ENCODE measurements around the gene C5orf63. TPM values are rescaled to one million over a fixed set of nuclear protein-coding genes. Genes with fewer than 3 reads are reported as not detected.
A peak's percentile ranks its signal among the peaks of the same experiment; 100 is the strongest.
"Not testable (repeated sequence)": the region's sequence is repeated elsewhere in the genome, so short reads cannot be mapped to it uniquely, and the experiment has no call there.

Gene C5orf63
- total RNA-seq, 1 experiment from 2014 or later, result 8.1 TPM

- DNase-seq (ENCODE audit: low spot score), result no peak
Observed at GRCh38 chr5:127076315-127077129, 3.2 kb upstream of the C5orf63 start.

- DNase-seq (ENCODE audit: low spot score), result no peak
Observed at GRCh38 chr5:127074466-127074865, 1.2 kb upstream of the C5orf63 start.

GRCh38 chr5:127070243-127070642, 3.1 kb downstream of the C5orf63 start:
- DNase-seq (ENCODE audit: low spot score), result no peak

- no peak for DNase-seq (ENCODE audit: low spot score)
Observed at GRCh38 chr5:127068493-127069214, 4.6 kb downstream of the C5orf63 start.

- DNase-seq (ENCODE audit: low spot score), result no peak
Observed at GRCh38 chr5:127066721-127067120, 6.6 kb downstream of the C5orf63 start.

GRCh38 chr5:127064253-127064840, 9.0 kb downstream of the C5orf63 start:
- no peak for DNase-seq (ENCODE audit: low spot score)

GRCh38 chr5:127063257-127063913, 9.9 kb downstream of the C5orf63 start:
- no peak for DNase-seq (ENCODE audit: low spot score)

GRCh38 chr5:127061956-127062355, 11.3 kb downstream of the C5orf63 start:
- DNase-seq (ENCODE audit: low spot score), result no peak

GRCh38 chr5:127061537-127061936, 11.8 kb downstream of the C5orf63 start:
- no peak for DNase-seq (ENCODE audit: low spot score)

- no peak for DNase-seq (ENCODE audit: low spot score)
Observed at GRCh38 chr5:127060470-127060985, 12.8 kb downstream of the C5orf63 start.

- no peak for DNase-seq (ENCODE audit: low spot score)
Observed at GRCh38 chr5:127056896-127057295, 16.4 kb downstream of the C5orf63 start.

GRCh38 chr5:127055880-127056653, 17.2 kb downstream of the C5orf63 start:
- no peak for DNase-seq (ENCODE audit: low spot score)

- DNase-seq (ENCODE audit: low spot score), result not testable (repeated sequence)
Observed at GRCh38 chr5:127053551-127053950, 19.8 kb downstream of the C5orf63 start.

GRCh38 chr5:127053049-127053448, 20.3 kb downstream of the C5orf63 start:
- DNase-seq (ENCODE audit: low spot score), result peak; percentile 31

- DNase-seq (ENCODE audit: low spot score), result no peak
Observed at GRCh38 chr5:127051591-127051990, 21.7 kb downstream of the C5orf63 start.

- DNase-seq (ENCODE audit: low spot score), result no peak
Observed at GRCh38 chr5:127046343-127047072, 26.8 kb downstream of the C5orf63 start.

- DNase-seq (ENCODE audit: low spot score), result peak; percentile 9
Observed at GRCh38 chr5:127042593-127042992, 30.7 kb downstream of the C5orf63 start.

- no peak for DNase-seq (ENCODE audit: low spot score)
Observed at GRCh38 chr5:127041571-127041970, 31.7 kb downstream of the C5orf63 start.

GRCh38 chr5:127040796-127041520, 32.3 kb downstream of the C5orf63 start:
- DNase-seq (ENCODE audit: low spot score), result peak; percentile 71

GRCh38 chr5:127038550-127038949, 34.8 kb downstream of the C5orf63 start:
- no peak for DNase-seq (ENCODE audit: low spot score)
